NCI-H2227 (cell line): ENCODE measurements around the gene BCORL1.

Experiments used
- DNase-seq: peaks from one replicate; lab custom pipeline; 2025; ENCODE audit not compliant: unreplicated experiment; lab: John Stamatoyannopoulos, UW

Gene BCORL1

GRCh38 chrX:130009658-130010223 is 27.3 kb downstream of the BCORL1 start:
- DNase-seq, result no peak

DNA sequence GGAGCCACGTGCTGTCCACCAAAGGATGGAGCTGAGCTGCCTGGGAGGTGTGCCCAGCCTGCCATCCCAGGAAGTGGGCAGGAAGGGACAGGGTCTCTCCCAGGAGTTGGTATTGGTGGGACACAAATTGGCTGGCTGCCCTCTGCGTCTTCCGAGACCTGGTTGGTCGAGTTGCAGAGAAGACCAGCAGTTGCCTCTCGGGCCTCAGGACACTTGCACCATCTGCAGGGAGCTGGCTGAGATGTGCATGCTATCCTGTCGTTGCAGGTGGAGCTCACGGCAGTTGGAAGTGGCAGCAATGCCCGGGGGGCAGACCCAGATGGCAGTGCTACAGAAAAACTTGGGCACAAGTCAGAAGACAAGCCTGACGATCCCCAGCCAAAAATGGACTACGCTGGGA is 30.2 kb downstream of the BCORL1 start:
- no peak for DNase-seq

- no peak for DNase-seq
Observed at GRCh38 chrX:130013661-130014060, 31.2 kb downstream of the BCORL1 start.

- no peak for DNase-seq
Observed at GRCh38 chrX:130014356-130014755, 31.9 kb downstream of the BCORL1 start.

- no peak for DNase-seq
Observed at GRCh38 chrX:130014770-130015169, 32.3 kb downstream of the BCORL1 start.

- no peak for DNase-seq
Observed at GRCh38 chrX:130015181-130015580, 32.7 kb downstream of the BCORL1 start.

GRCh38 chrX:130018143-130018542 is 35.7 kb downstream of the BCORL1 start:
- DNase-seq, result no peak

DNA sequence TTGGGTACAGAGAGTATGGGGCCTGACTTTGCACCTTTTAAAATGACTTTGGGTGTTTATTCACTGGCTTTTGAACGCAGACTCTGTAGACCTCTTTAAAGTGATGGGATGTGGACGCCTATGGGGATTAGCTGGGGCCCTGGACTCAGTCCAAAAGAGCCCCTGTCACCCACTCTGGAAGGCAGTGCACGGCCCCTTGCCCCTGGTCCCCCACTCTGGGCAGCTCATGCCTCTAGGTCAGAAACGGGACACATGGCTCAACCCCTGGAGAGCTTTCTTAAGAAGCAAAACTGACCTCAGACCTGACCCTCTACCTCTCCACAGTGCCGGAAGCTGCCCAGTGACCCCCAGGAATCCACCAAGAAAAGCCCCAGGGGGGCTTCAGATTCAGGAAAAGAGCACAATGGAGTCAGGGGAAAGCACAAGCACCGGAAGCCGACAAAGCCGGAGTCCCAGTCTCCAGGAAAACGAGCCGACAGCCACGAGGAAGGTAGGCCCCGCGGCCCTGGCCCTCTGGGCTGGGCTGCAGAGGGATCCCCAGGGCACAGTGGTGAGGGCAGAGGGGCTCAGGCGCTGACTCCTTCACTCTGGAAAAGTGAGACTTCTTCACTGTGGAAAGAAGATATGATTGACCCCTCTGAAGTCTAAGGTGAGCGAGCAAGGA is 38.4 kb downstream of the BCORL1 start:
- DNase-seq, result no peak

DNA sequence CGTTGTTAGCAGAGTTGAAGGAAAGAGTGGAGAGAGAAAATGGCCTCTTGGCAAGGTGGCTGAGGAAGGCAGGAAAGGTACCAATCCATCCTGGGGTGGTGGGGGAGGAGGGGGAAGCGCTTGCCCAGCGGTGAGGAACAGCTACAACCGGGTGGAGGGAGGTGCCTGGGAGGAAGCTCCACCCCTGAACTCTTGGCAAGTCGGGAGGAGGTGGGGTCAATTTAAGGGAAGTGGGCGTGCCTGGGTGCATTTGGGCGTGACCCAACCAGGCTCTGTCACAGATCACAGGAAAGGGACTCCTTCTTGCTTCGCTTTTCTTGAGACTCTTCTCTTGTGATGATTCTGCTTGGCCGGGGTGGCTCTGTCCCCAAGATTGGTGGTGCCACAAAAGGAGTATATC is 41.7 kb downstream of the BCORL1 start:
- DNase-seq, result peak; percentile 26

- peak; percentile 5 for DNase-seq
Observed at GRCh38 chrX:130025256-130025655, 42.8 kb downstream of the BCORL1 start.

DNA sequence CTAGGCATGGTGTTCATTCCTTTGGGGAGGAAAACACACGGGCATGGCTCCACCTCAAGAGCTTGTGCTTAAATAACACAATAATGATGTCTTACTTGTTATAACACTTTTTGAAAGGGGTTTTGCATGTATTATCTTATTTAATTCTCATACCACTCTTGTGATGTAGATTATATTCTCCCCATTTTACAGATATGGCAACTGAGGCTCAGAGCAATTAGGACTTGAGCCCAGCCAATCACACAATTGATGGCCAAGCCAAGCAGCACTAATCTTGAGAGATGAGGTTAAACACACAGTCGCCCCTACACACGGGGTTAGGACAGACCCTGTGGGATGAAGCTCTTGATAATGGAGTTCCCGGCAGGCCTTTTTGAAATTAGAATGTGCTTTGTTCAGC is 45.1 kb downstream of the BCORL1 start:
- DNase-seq, result no peak

- DNase-seq, result peak; percentile 43
Observed at GRCh38 chrX:130028196-130028595, 45.8 kb downstream of the BCORL1 start.

DNA sequence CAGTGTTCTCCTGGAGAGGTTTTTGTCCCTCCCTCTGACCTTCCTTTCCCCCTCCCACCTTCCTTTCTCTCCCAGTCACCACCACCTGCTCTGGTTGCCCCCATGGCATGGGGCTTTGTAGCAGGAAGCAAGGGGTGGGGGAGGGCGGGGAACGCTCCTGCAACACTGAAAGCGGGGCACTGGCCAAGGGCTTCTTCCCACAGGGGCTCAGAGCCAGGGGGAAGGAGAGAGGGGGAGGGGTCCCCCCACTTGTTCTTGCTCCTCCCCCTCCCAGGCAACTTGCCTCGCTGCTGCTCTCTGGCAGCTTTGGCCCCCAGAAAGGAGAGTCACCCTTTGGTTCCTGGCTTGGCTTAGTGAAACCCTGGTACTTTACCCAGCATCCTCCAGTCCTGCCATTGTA is 48.4 kb downstream of the BCORL1 start:
- no peak for DNase-seq

GRCh38 chrX:130032552-130032951 is 50.1 kb downstream of the BCORL1 start:
- no peak for DNase-seq

- DNase-seq, result no peak
Observed at GRCh38 chrX:130034178-130034577, 51.7 kb downstream of the BCORL1 start.

DNA sequence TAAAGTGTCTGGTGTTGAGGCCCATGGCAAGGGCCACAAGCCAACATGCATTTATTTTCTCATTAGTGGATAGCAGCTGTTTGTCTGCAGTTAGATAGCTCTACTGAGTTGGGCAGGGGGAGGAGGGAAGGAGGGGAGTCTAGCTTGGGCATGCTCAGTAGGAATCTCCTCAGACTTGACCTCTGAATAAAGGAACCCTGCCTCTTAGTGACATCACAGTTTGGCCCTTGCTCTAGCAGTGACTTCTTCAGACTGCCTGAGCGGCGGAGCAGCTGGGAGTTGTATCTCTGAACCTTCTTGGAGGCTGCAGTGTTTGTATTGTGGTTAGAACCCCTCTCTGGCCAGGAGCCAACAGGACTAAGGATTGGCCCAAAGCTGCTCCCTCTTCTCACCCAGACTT is 57.4 kb downstream of the BCORL1 start:
- DNase-seq, result no peak

GRCh38 chrX:130047416-130047815 is 65.0 kb downstream of the BCORL1 start:
- no peak for DNase-seq

- DNase-seq, result no peak
Observed at GRCh38 chrX:130048686-130049222, 66.3 kb downstream of the BCORL1 start.

DNA sequence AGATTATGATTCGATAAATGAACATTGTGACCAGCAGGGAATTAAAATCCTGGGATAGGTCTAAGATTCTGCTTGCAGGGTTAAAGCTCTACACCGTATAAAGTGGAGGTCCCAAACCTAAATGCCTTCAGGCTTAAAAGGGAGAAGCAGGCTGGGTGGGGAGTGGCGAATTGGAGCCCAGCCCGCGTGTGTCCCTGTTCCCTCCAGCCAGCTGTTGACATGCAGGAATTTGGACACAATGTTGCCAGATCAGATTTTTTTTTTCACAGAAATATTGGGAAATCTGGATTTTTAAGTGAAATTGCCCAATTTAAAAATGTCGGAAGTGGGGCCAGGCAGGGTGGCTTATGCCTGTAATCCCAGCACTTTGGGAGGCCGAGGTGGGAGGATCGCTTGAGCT is 67.4 kb downstream of the BCORL1 start:
- no peak for DNase-seq

GRCh38 chrX:130051176-130051845 is 68.9 kb downstream of the BCORL1 start:
- DNase-seq, result no peak

GRCh38 chrX:130053236-130053635 is 70.8 kb downstream of the BCORL1 start:
- no peak for DNase-seq

DNA sequence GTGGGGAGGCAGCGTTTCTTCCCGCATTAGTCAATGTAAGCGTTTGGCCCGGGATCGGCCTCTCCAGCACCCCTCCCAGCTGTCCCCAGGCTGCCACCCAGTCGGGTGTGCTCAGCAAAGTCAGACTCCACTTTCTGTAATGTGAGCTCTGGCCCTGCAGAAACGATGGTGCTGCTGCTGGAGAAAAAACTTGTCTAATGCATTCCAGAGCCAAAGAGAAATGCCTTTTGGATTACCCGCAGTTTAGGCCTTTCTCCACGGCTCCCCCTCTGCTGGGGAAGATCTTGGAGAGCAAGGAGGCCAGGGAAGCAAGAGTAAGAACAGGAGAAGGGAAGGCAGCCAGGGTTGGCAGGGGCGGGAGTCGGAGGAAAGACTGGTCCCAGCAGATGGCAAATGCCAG is 72.7 kb downstream of the BCORL1 start:
- no peak for DNase-seq
